Lung (tissue), 12 donors: ENCODE results near the gene SMC4. TPM values are rescaled to one million over a fixed set of nuclear protein-coding genes. Genes with fewer than 3 reads are reported as not detected.

Experiments
- ATAC-seq: fragments of 200-7000 bp; cut with Tn5 transposase; one replicate; pipeline ENCODE4 v1.9.1; 2020; ENCODE audit warnings: moderate number of reproducible peaks; ENCODE audit not compliant: insufficient read depth, low FRiP score
- DNase-seq, 3 donors: peaks; one replicate each; pipeline ENCODE4 v3.0.0-alpha.2; 2013 to 2017
- H3K27ac ChIP-seq, 2 donors: one replicate each; pipeline ENCODE4 v1.5.1; 2013; ENCODE audit warnings: mild to moderate bottlenecking in 2 of 2, moderate library complexity in 2 of 2, control low read depth in 1 of 2, inconsistent platforms in 1 of 2, low read depth in 1 of 2, low read length in 1 of 2
- H3K27me3 ChIP-seq, 3 donors: one replicate each; pipeline ENCODE4 v1.5.1; 2013; ENCODE audit warnings: low read length in 2 of 3; ENCODE audit not compliant: control insufficient read depth in 3 of 3, insufficient read depth in 3 of 3
- H3K36me3 ChIP-seq, 4 donors: one replicate each; pipeline ENCODE4 v1.5.1; 2013; ENCODE audit warnings: low read length in 4 of 4, mild to moderate bottlenecking in 1 of 4, moderate library complexity in 1 of 4; ENCODE audit not compliant: control insufficient read depth in 4 of 4, insufficient read depth in 4 of 4
- H3K4me1 ChIP-seq, 5 donors: one replicate each; pipeline ENCODE4 v1.5.1; 2013; ENCODE audit warnings: low read length in 5 of 5, mild to moderate bottlenecking in 2 of 5, moderate library complexity in 1 of 5; ENCODE audit not compliant: control insufficient read depth in 5 of 5, insufficient read depth in 5 of 5
- H3K4me3 ChIP-seq: one replicate; pipeline ENCODE4 v1.5.1; 2013; ENCODE audit warnings: mild to moderate bottlenecking, control low read depth, moderate library complexity
- H3K9ac ChIP-seq, 2 donors: one replicate each; pipeline ENCODE4 v1.5.1; 2013; ENCODE audit warnings: low read length in 2 of 2, control low read depth in 1 of 2; ENCODE audit not compliant: insufficient read depth in 1 of 2
- H3K9me3 ChIP-seq, 4 donors: one replicate each; pipeline ENCODE4 v1.5.1; 2013; ENCODE audit warnings: low read length in 3 of 4, mild to moderate bottlenecking in 1 of 4, moderate library complexity in 1 of 4; ENCODE audit not compliant: control insufficient read depth in 4 of 4, insufficient read depth in 3 of 4
- whole genome bisulfite sequencing, 2 donors: extraction: QIAGEN DNeasy Blood & Tissue Kit; methylation state at CpG; one replicate each; pipeline ENCODE4 v1.1.7; 2013; 5-methylcytosine and 5-hydroxymethylcytosine counted together
- polyA plus RNA-seq, 2 donors: library from polyadenylated mRNA; stranded (reverse); fragments of 200-250 nt; gene quantifications; one replicate each; pipeline ENCODE4 v1.2.1, GENCODE V29; 2013
- total RNA-seq, 2 donors: library from RNA; depleted of rRNA in 1 of 2; stranded (reverse); fragments of >200 nt in 1 of 2; gene quantifications; one replicate each; pipeline ENCODE4 v1.2.1, GENCODE V29; 2014 to 2021
- TF ChIP-seq, protein P1 (sequence below): IDR thresholded peaks from 2 replicates; pipeline ENCODE4 v1.5.1; 2012; ENCODE audit warnings: mild to moderate bottlenecking; ENCODE audit errors: control extremely low read depth, extremely low read depth
- donor health status: control.
- donor health status: control.
- donor health status: Bipolar disorder and iron deficiency.
- donor health status: healthy.
- donor health status: DM: yes; HTN: yes; CAD: no.

Gene SMC4
- total and polyA plus RNA-seq, 4 donors = 13.0 to 258 (median 56.3) TPM

DNA sequence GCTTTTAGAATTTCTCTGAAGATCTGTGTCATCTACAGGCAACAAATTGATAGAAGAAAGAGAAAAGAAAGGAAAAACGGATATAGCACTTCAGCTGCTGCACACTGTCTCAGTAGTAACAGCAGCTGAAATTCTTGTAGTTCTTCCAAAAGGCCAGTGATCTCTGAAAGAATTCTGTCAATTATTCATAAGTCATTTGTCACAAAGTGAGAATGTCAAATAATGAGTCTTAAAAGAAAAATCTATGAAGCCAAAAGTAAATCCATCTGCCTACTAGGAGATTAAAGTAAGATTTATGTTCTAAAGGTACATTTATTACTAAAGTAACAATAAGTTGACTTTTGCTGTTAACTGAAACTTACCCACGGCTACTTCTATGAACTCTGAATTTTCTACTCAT lies 25.0 kb upstream of the SMC4 start:
- DNase-seq = no peak
- H3K27me3 ChIP-seq = no peaks in the 10 kb centered on the region
- H3K4me3 ChIP-seq = no peak overlapping the region
- H3K9ac ChIP-seq = no peak overlapping the region
- no peak overlapping the region for H3K27ac ChIP-seq
- H3K36me3 ChIP-seq = peaks cover 0 to 17% (median 4%) of the 10 kb centered on the region in 4 donors
- TF ChIP-seq, protein P1, sequence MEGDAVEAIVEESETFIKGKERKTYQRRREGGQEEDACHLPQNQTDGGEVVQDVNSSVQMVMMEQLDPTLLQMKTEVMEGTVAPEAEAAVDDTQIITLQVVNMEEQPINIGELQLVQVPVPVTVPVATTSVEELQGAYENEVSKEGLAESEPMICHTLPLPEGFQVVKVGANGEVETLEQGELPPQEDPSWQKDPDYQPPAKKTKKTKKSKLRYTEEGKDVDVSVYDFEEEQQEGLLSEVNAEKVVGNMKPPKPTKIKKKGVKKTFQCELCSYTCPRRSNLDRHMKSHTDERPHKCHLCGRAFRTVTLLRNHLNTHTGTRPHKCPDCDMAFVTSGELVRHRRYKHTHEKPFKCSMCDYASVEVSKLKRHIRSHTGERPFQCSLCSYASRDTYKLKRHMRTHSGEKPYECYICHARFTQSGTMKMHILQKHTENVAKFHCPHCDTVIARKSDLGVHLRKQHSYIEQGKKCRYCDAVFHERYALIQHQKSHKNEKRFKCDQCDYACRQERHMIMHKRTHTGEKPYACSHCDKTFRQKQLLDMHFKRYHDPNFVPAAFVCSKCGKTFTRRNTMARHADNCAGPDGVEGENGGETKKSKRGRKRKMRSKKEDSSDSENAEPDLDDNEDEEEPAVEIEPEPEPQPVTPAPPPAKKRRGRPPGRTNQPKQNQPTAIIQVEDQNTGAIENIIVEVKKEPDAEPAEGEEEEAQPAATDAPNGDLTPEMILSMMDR = no peak
- WGBS, 2 donors = 69 to 85% methylated on average over 2 of the region's 2 CpGs
- no peaks in the 10 kb centered on the region for H3K4me1 ChIP-seq
- ATAC-seq = no peak
- H3K9me3 ChIP-seq = no peaks in the 10 kb centered on the region

DNA sequence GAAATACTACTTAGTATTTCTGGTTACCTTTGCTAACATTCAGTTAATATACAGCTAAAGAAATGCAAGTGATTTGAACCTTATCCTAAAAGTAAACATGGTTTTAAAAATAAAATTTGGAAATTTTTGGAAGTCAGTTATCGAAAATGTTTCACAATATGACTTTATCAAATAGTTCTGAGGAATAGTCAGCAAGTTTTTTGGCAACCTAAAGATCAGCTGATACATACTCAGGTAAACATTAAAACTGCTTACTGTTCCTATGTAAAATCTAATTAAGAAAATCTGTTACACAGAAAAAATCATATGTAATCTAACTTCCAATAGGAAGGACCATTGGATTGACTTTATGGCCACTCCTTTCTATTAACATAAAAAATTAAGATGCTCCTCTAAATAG lies 24.5 kb upstream of the SMC4 start:
- ATAC-seq = no peak
- Histone ChIP-seq H3K4me3 (no peak overlapping the region), H3K9me3 (no peaks in the 10 kb centered on the region), H3K9ac (no peak overlapping the region), H3K4me1 (no peaks in the 10 kb centered on the region), H3K36me3 (peaks cover 0 to 17% (median 4%) of the 10 kb centered on the region in 4 donors), H3K27ac (no peak overlapping the region), H3K27me3 (no peaks in the 10 kb centered on the region)
- no peak for DNase-seq
- TF ChIP-seq, protein P1 = no peak
- WGBS, 2 donors = 70 to 81% methylated on average over 1 of the region's 1 CpG

DNA sequence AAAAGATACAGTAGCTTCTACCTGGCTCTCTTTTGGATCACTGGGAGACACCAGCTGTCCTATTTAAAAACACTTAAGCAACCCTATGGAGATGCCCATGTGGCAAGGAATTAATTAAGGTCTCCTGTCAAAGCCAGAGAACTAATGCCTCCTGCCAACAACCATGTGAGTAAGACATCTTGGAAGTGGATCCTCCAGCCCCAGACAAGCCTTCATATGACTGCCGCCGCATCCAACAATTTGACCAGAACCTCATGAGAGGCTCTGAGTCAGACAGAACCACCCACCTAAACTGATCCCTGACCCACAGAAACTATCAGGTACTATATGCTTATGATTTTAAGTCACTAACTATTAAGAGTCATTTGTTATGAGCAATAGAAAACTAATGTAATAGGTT lies 22.8 kb upstream of the SMC4 start:
- Histone ChIP-seq H3K27ac (no peak overlapping the region), H3K36me3 (peaks cover 0 to 21% (median 4%) of the 10 kb centered on the region in 4 donors), H3K9ac (no peak overlapping the region), H3K27me3 (no peaks in the 10 kb centered on the region), H3K9me3 (no peaks in the 10 kb centered on the region), H3K4me3 (no peak overlapping the region), H3K4me1 (no peaks in the 10 kb centered on the region)
- 97 to 100% methylated on average over 2 of the region's 2 CpGs for WGBS, 2 donors
- TF ChIP-seq, protein P1 = no peak
- ATAC-seq (no peak), DNase-seq (no peak)
